Daoy (cell line): ENCODE data around the gene LRFN4. TPM values are rescaled to one million over a fixed set of nuclear protein-coding genes. Genes with fewer than 3 reads are reported as not detected.

Experiments
- DNase-seq: peaks from one replicate; pipeline ENCODE4 v3.0.0-alpha.2; 2015; ENCODE audit warnings: low read depth
- total RNA-seq: library from RNA; depleted of rRNA; stranded (reverse); fragments of >200 nt; shearing (Covaris generic); gene quantifications from 2 replicates; pipeline ENCODE4 v1.2.3, GENCODE V29; 2014

LRFN4 gene
- total RNA-seq, 1 experiment from 2014 or later = 23.9 TPM

GRCh38 chr11:66858186-66858938, 1.5 kb downstream of the LRFN4 start:
- no peak for DNase-seq

GRCh38 chr11:66858939-66859685, 2.2 kb downstream of the LRFN4 start:
- DNase-seq = no peak

GRCh38 chr11:66859686-66860448, 3.0 kb downstream of the LRFN4 start:
- DNase-seq = no peak

GRCh38 chr11:66860449-66860831, 3.6 kb downstream of the LRFN4 start:
- DNase-seq = no peak

- no peak for DNase-seq
These were observed 4.3 kb downstream of the LRFN4 start for GRCh38 chr11:66861038-66861773.

GRCh38 chr11:66861774-66862558, 5.1 kb downstream of the LRFN4 start:
- no peak for DNase-seq

GRCh38 chr11:66862559-66863037, 5.7 kb downstream of the LRFN4 start:
- DNase-seq = no peak

GRCh38 chr11:66863428-66864125, 6.7 kb downstream of the LRFN4 start:
- no peak for DNase-seq

- DNase-seq = no peak
These were observed 7.5 kb downstream of the LRFN4 start for GRCh38 chr11:66864172-66864901.

GRCh38 chr11:66864924-66865697, 8.2 kb downstream of the LRFN4 start:
- DNase-seq = no peak

- DNase-seq = no peak
These were observed 9.1 kb downstream of the LRFN4 start for GRCh38 chr11:66866007-66866406.

- DNase-seq = no peak
These were observed 9.7 kb downstream of the LRFN4 start for GRCh38 chr11:66866511-66866986.

GRCh38 chr11:66867425-66868040, 10.7 kb downstream of the LRFN4 start:
- no peak for DNase-seq

GRCh38 chr11:66868082-66868725, 11.3 kb downstream of the LRFN4 start:
- DNase-seq = no peak

- peak; percentile 51 for DNase-seq
These were observed 12.1 kb downstream of the LRFN4 start for GRCh38 chr11:66868726-66869566.

- no peak for DNase-seq
These were observed 12.7 kb downstream of the LRFN4 start for GRCh38 chr11:66869567-66869870.

- DNase-seq = no peak
These were observed 13.3 kb downstream of the LRFN4 start for GRCh38 chr11:66870131-66870530.
